HG02840 (cell line): Measurements from ENCODE around the gene ABCB11.

Experiments used
- ATAC-seq: cut with Tn5 transposase; IDR thresholded peaks from one replicate; pipeline ENCODE4 v1.9.1; 2021; ENCODE audit warnings: mild to moderate bottlenecking, moderate library complexity, moderate number of reproducible peaks; ENCODE audit not compliant: unreplicated experiment, low FRiP score

Gene ABCB11

GRCh38 chr2:168981651-168982050, 49.5 kb downstream of the ABCB11 start:
- no peak for ATAC-seq

GRCh38 chr2:168978461-168978861, 52.7 kb downstream of the ABCB11 start:
- ATAC-seq: no peak

DNA sequence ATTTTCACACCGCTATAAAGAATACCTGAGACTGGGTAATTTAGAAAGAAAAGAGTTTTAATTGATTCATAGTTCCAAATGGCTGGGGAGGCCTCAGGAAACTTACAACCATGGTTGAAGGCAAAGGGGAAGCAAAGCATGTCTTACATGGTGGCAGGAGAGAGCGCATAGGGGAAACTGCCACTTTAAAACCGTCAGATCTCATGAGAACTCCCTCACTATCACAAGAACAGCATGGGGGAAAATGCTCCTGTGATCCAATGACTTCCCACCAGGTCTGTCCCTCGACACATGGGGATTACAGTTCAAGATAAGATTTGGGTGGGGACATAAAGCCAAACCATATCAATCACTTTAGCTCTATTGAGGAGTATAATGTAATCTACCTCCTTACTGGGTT, 53.5 kb downstream of the ABCB11 start:
- no peak for ATAC-seq

GRCh38 chr2:168976034-168976654, 55.0 kb downstream of the ABCB11 start:
- ATAC-seq: no peak

DNA sequence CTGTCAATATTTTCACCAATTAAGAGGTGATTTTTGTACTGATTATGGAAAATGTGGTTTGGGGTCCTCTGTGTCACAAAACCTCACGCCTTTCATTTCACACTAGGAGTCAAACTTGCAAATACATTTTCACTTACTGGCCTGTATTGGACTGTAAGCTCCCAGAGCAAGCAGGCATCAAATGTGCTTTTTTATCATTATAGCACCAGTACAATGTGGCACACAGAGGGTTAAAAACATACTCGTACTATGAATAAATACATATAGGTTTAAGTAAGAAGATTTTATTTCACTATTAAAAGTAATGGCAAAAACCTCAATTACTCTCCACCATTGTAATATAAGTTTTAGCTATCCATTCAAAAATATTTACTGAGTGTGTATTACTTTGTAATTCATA, 56.7 kb downstream of the ABCB11 start:
- no peak for ATAC-seq

- ATAC-seq: no peak
Observed at GRCh38 chr2:168971261-168971660, 59.9 kb downstream of the ABCB11 start.

- no peak for ATAC-seq
Observed at GRCh38 chr2:168970711-168971233, 60.4 kb downstream of the ABCB11 start.

GRCh38 chr2:168969865-168970264, 61.3 kb downstream of the ABCB11 start:
- ATAC-seq: no peak

- no peak for ATAC-seq
Observed at GRCh38 chr2:168968342-168968741, 62.8 kb downstream of the ABCB11 start.

DNA sequence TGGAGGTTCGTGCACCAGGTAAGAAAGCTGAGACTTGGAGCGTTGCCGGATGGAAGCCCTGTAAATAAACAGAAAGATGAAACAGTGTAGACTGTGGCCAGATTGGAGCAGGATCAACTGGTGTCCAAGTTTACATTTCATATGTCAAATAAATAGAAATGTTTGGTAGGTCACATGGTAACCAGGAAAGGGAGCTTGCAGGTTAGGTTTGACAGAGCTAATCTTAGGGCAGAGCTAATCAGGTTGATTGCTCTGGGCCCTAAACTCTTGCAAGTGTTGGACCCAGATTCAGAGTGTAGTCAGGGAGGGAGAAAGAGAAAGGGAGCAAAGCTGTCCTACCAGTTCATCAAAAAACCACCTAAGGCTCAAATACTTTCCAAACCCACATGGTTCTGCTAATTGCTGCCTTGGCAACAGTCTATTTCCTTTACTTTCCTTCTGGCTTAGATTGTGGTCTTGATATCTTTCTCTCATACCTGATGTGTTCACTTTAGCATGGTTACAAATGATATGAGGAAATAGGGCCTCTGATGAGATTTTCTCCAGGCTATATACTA, 66.8 kb downstream of the ABCB11 start:
- ATAC-seq: no peak

DNA sequence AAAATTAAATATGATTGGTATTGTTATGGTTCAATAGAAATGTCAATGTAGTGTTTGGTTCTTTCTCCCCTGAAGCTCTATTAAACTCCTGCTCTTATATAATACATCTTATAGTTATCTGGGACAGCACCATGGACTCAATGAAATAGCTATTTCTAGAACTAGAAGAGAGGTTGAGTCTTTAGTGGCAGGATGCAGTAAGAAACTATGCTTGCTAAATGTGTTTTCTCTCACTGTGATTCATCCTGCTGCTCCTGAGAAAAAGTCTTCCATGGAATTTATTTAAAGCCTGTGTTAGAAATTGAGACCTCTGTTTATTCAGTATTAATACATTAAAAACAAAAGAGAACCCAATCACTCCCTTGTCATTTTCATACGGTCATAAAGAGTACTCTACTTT, 68.5 kb downstream of the ABCB11 start:
- no peak for ATAC-seq

- peak; percentile 74 for ATAC-seq
Observed at GRCh38 chr2:168961450-168962229, 69.5 kb downstream of the ABCB11 start.

- ATAC-seq: no peak
Observed at GRCh38 chr2:168956392-168956791, 74.7 kb downstream of the ABCB11 start.

GRCh38 chr2:168955321-168955720, 75.8 kb downstream of the ABCB11 start:
- no peak for ATAC-seq

- no peak for ATAC-seq
Observed at GRCh38 chr2:168954256-168954655, 76.9 kb downstream of the ABCB11 start.

- no peak for ATAC-seq
Observed at GRCh38 chr2:168952424-168952823, 78.7 kb downstream of the ABCB11 start.

DNA sequence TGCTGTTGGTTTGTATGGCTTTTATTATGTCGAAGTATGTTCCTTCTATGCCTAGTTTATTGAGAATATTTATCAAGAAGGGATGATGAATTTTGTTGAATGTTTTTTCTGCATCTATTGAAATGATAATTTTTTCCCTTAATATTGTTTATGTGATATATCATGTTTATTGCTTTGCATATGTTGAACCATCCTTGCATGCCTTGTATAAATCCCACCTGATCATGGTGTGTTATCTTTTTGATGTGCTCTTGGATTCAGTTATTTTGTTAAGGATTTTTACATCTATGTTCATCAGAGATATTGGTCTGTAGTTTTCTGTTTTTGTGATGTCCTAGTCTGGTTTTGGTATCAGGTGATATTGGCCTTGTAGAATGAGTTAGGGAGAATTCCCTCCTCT, 79.3 kb downstream of the ABCB11 start:
- ATAC-seq: no peak

GRCh38 chr2:168949324-168949723, 81.8 kb downstream of the ABCB11 start:
- no peak for ATAC-seq

- no peak for ATAC-seq
Observed at GRCh38 chr2:168948621-168949212, 82.4 kb downstream of the ABCB11 start.

- ATAC-seq: no peak
Observed at GRCh38 chr2:168945508-168945907, 85.6 kb downstream of the ABCB11 start.

DNA sequence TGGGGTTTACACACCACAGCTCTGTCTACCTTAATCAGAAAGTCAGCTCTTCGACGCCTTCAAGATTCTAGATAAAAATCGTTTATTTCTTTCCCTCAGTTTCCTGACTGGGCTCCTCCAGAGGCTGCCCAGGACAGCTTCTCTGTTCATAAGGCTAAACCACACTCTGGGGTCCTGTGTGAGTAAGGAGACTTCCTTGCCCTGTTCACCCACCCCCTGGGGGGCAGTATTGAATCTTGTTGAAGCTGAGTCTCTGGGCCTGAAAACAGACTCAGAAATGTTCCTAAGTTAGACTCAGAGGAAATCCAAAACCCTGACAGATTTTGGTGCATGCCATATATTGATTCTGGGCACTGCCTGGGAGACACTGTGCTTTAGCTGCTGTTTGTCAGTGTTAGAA, 87.1 kb downstream of the ABCB11 start:
- no peak for ATAC-seq
